ENCODE data around the gene BARHL1.

DNA sequence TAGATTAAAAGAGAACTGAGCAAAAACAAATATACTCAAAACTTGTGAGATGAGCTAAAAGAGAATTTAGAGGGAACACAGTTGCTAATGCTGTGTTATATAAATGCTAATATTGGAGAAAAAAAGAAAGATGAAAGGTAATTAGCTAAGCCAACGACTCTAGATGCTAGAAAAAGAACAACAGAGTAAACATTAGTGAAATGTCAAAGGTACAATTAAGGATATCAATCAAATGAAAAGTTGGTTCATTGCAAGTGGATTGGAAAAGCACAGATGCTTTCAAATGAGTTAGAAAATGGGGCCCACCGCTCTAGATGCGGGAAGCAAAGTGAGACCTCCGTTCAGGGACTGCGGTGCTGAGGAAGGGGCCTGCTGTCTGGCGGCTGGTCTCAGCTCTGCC lies 17.9 kb upstream of the BARHL1 start:
- TF ChIP-seq ZNF274 (IDR thresholded peaks at IDR 0.05; ENCODE audit: low read depth, low read length) (no peak), SUZ12 (IDR thresholded peaks at IDR 0.05; ENCODE audit: extremely low read depth, insufficient read depth, insufficient read length) (no peak)

All from NT2/D1 (cell line).